Erythroblast (primary cell): ENCODE data around the gene AMPD2.

ENCODE experiments used
- GATA1 ChIP-seq: IDR thresholded peaks from 2 replicates; pipeline ENCODE4 v1.6.1; 2011; ENCODE audit warnings: low read depth, mild to moderate bottlenecking, control low read depth, low read length, moderate library complexity
- POLR2A ChIP-seq: IDR thresholded peaks from 2 replicates; pipeline ENCODE4 v1.6.1; 2011; ENCODE audit warnings: mild to moderate bottlenecking, low read length

GRCh38 chr1:109598156-109598555 lies 21.5 kb upstream of the AMPD2 start:
- TF ChIP-seq POLR2A (no peak), GATA1 (no peak)
